HL-60 (cell line): ENCODE results near the gene DAND5.

Experiments
- DNase-seq, 2 experiments: peaks; one replicate each; pipeline ENCODE4 v3.0.0-alpha.2; 2010 to 2020; ENCODE audit warnings: low read depth in 1 of 2, low spot score in 1 of 2
- H3K27ac ChIP-seq: fragments of 250-450 bp; sonication (Bioruptor Pico); replicated peaks from 2 replicates; pipeline ENCODE4 v1.5.1; 2020; ENCODE audit warnings: mild to moderate bottlenecking, moderate library complexity
- H3K27me3 ChIP-seq: fragments of 250-450 bp; sonication (Bioruptor Pico); 2 replicates; pipeline ENCODE4 v1.5.1; 2021; ENCODE audit warnings: mild to moderate bottlenecking, moderate library complexity; ENCODE audit not compliant: insufficient read depth, poor library complexity, severe bottlenecking
- H3K4me3 ChIP-seq: replicated peaks from 2 replicates; pipeline ENCODE4 v1.5.1; 2011; ENCODE audit warnings: mild to moderate bottlenecking, control low read depth, low read length; ENCODE audit not compliant: insufficient read depth
- CTCF ChIP-seq: IDR thresholded peaks from one replicate; pipeline ENCODE4 v1.5.1; 2011; ENCODE audit warnings: low read length, control low read depth, inconsistent platforms; ENCODE audit not compliant: insufficient read depth
- GABPA ChIP-seq: IDR thresholded peaks from 2 replicates; pipeline ENCODE4 v1.6.1; 2012; ENCODE audit warnings: low read depth
- POLR2AphosphoS5 ChIP-seq: IDR thresholded peaks from 2 replicates; pipeline ENCODE4 v1.6.1; 2012; ENCODE audit warnings: low read depth
- SPI1 ChIP-seq: IDR thresholded peaks from 2 replicates; pipeline ENCODE4 v1.6.1; 2012; ENCODE audit warnings: low read depth, mild to moderate bottlenecking, borderline replicate concordance
- TF ChIP-seq, protein P1 (sequence below): IDR thresholded peaks from 2 replicates; pipeline ENCODE4 v1.6.1; 2012; ENCODE audit warnings: low read depth; ENCODE audit not compliant: insufficient replicate concordance

DAND5 gene

DNA sequence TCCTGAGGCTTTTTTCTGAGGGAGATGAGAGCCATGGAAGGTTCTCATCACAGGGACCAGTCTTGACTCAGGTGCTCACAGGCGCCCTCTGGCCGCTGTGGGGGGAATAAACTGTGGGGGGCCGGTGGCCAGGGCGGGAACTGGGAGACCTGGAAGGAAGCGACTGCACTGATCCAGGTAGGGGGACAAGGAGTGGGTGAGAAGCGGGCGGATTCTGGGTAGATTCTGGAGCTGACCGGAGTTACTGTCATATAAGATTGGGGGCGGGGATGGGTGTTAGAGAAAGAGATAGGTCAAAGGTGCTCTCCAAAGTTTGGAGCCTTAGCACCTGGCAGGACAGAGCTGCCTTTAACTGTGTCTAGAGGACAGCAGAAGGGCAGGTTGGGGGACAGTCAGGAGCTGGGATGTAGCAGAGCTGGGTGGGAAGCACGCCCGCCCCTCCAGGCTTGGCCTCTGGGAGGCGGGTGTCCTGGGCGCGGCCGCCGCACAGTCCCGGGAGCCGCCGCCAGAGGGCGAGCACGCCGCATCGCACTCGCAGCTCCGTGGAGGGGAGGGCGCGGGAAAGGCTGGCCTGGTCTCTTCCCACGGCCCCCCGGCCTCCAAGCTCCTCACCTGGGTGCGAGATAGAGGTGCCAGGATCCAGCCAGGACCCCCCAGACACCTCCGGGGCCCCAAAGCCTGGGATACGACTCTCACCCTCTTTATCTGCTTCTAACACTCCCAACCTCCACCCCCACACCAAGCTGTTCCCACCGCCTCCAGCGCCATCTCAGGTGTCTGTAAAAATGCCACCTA is 4.2 kb upstream of the DAND5 start:
- Histone ChIP-seq H3K27ac (peak overlapping the region; percentile 46), H3K27me3 (no peaks in the 10 kb centered on the region), H3K4me3 (peak overlapping the region; percentile 35)
- peak in 1 of 2 experiments; percentile 87 for DNase-seq
- TF ChIP-seq, protein P1, sequence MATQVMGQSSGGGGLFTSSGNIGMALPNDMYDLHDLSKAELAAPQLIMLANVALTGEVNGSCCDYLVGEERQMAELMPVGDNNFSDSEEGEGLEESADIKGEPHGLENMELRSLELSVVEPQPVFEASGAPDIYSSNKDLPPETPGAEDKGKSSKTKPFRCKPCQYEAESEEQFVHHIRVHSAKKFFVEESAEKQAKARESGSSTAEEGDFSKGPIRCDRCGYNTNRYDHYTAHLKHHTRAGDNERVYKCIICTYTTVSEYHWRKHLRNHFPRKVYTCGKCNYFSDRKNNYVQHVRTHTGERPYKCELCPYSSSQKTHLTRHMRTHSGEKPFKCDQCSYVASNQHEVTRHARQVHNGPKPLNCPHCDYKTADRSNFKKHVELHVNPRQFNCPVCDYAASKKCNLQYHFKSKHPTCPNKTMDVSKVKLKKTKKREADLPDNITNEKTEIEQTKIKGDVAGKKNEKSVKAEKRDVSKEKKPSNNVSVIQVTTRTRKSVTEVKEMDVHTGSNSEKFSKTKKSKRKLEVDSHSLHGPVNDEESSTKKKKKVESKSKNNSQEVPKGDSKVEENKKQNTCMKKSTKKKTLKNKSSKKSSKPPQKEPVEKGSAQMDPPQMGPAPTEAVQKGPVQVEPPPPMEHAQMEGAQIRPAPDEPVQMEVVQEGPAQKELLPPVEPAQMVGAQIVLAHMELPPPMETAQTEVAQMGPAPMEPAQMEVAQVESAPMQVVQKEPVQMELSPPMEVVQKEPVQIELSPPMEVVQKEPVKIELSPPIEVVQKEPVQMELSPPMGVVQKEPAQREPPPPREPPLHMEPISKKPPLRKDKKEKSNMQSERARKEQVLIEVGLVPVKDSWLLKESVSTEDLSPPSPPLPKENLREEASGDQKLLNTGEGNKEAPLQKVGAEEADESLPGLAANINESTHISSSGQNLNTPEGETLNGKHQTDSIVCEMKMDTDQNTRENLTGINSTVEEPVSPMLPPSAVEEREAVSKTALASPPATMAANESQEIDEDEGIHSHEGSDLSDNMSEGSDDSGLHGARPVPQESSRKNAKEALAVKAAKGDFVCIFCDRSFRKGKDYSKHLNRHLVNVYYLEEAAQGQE = no peak
- peak; percentile 10; the same call in 1 of the 2 replicates for TF ChIP-seq SPI1
- no peak for TF ChIP-seq GABPA
- peak; percentile 24; the same call in 1 of the 2 replicates for TF ChIP-seq POLR2AphosphoS5
- peak; percentile 77 for TF ChIP-seq CTCF

GRCh38 chr19:12965812-12966135 is 3.6 kb upstream of the DAND5 start:
- no peak overlapping the region for H3K27ac ChIP-seq
- no peak for DNase-seq
- no peaks in the 10 kb centered on the region for H3K27me3 ChIP-seq
- TF ChIP-seq POLR2AphosphoS5 (no peak), CTCF (no peak), SPI1 (no peak), GABPA (no peak)
- TF ChIP-seq, protein P1 = no peak
- H3K4me3 ChIP-seq = no peak overlapping the region

DNA sequence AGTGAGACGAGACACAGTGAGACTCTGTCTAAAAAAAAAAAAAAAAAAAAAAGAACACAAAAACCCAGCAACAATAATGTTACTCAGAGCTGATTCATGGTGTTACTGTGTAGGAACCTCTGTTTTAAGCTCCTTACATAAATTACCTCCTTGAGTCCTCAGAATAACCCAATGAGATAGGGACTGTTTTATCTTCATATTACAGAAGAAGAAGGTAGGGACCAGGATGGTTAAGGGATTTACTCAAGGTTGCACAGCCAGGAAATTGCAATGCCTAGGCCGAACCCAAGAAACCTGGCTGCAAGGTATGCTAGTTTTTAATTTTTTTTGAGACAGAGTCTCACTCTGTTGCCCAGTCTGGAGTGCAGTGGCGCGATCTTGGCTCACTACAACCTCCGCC is 1.5 kb upstream of the DAND5 start:
- Histone ChIP-seq H3K4me3 (no peak overlapping the region), H3K27ac (no peak overlapping the region), H3K27me3 (no peaks in the 10 kb centered on the region)
- DNase-seq = no peak
- TF ChIP-seq SPI1 (no peak), GABPA (no peak), POLR2AphosphoS5 (no peak), CTCF (no peak)
- TF ChIP-seq, protein P1 = no peak
